H1 (cell line): ENCODE measurements around the gene NR5A1.

Source experiments
- BRCA1 ChIP-seq: IDR thresholded peaks from 2 replicates; pipeline ENCODE4 v1.6.1; 2012; ENCODE audit warnings: low read depth, low read length, improper control_type of control experiment
- CEBPB ChIP-seq: IDR thresholded peaks from 2 replicates; pipeline ENCODE4 v1.6.1; 2012; ENCODE audit warnings: low read depth, low read length
- CREB1 ChIP-seq: IDR thresholded peaks from 2 replicates; pipeline ENCODE4 v1.6.1; 2012; ENCODE audit warnings: inconsistent platforms
- EGR1 ChIP-seq: IDR thresholded peaks from 2 replicates; pipeline ENCODE4 v1.6.1; 2011; ENCODE audit warnings: low read depth, low read length, borderline replicate concordance
- EP300 ChIP-seq, 2 experiments: IDR thresholded peaks; 1 replicate in 1 of 2; 2 replicates in 1 of 2; pipeline ENCODE4 v1.6.1; 2011 to 2012; ENCODE audit warnings: low read depth in 2 of 2, low read length in 2 of 2, mild to moderate bottlenecking in 2 of 2, borderline replicate concordance in 1 of 2, inconsistent platforms in 1 of 2, moderate library complexity in 1 of 2
- EZH2 ChIP-seq: fragments of 200-600 bp; sonication (generic); IDR thresholded peaks from 2 replicates; pipeline ENCODE4 v1.7.1; 2012; ENCODE audit warnings: low read depth, mild to moderate bottlenecking, moderate library complexity, low read length, inconsistent platforms; ENCODE audit not compliant: severe bottlenecking
- HDAC2 ChIP-seq, 2 experiments: fragments of 300-600 bp in 1 of 2; sonication (generic) in 1 of 2; IDR thresholded peaks; 2 replicates each; pipeline ENCODE4 v1.6.1; 2011 to 2012; ENCODE audit warnings: low read depth in 2 of 2, low read length in 2 of 2, mild to moderate bottlenecking in 2 of 2, moderate library complexity in 2 of 2, borderline replicate concordance in 1 of 2, inconsistent platforms in 1 of 2
- JUND ChIP-seq: IDR thresholded peaks from 2 replicates; pipeline ENCODE4 v1.6.1; 2011; ENCODE audit warnings: mild to moderate bottlenecking, improper control_type of control experiment, low read length
- MAX ChIP-seq: IDR thresholded peaks from 2 replicates; pipeline ENCODE4 v1.6.1; 2012; ENCODE audit warnings: inconsistent platforms
- PHF8 ChIP-seq: fragments of 200-600 bp; sonication (generic); conservative IDR thresholded peaks from 2 replicates; pipeline ENCODE4 v1.7.1; 2012; ENCODE audit warnings: low read depth, mild to moderate bottlenecking, inconsistent platforms, low read length, moderate library complexity
- POLR2AphosphoS5 ChIP-seq: IDR thresholded peaks from 2 replicates; pipeline ENCODE4 v1.6.1; 2011; ENCODE audit warnings: low read depth, low read length
- RFX5 ChIP-seq: IDR thresholded peaks from 2 replicates; pipeline ENCODE4 v1.6.1; 2011; ENCODE audit warnings: low read depth, low read length, improper control_type of control experiment, borderline replicate concordance
- TF ChIP-seq, protein P1 (sequence below), 3 experiments: IDR thresholded peaks; 1 replicate in 2 of 3; 2 replicates in 1 of 3; pipeline versions ENCODE4 v1.5.1 to v1.6.1; 2011; ENCODE audit warnings: low read length in 3 of 3, mild to moderate bottlenecking in 3 of 3, inconsistent platforms in 2 of 3, low read depth in 1 of 3, moderate library complexity in 1 of 3; ENCODE audit not compliant: insufficient read depth in 1 of 3; ENCODE audit errors: control extremely low read depth in 1 of 3

GRCh38 chr9:124457887-124458431 lies 49.2 kb downstream of the NR5A1 start:
- TF ChIP-seq RFX5 (no peak), EZH2 (no peak), POLR2AphosphoS5 (no peak), EGR1 (no peak), CREB1 (no peak), CEBPB (no peak), PHF8 (no peak), JUND (no peak), MAX (no peak), HDAC2 (IDR thresholded peaks at IDR 0.05; ENCODE audit: borderline replicate concordance in 1 of 2, low read depth in 2 of 2, low read length in 2 of 2) (no peak), EP300 (IDR thresholded peaks at IDR 0.05; ENCODE audit: borderline replicate concordance in 1 of 2, low read depth in 2 of 2, low read length in 2 of 2) (no peak), BRCA1 (no peak)
- TF ChIP-seq, protein P1, sequence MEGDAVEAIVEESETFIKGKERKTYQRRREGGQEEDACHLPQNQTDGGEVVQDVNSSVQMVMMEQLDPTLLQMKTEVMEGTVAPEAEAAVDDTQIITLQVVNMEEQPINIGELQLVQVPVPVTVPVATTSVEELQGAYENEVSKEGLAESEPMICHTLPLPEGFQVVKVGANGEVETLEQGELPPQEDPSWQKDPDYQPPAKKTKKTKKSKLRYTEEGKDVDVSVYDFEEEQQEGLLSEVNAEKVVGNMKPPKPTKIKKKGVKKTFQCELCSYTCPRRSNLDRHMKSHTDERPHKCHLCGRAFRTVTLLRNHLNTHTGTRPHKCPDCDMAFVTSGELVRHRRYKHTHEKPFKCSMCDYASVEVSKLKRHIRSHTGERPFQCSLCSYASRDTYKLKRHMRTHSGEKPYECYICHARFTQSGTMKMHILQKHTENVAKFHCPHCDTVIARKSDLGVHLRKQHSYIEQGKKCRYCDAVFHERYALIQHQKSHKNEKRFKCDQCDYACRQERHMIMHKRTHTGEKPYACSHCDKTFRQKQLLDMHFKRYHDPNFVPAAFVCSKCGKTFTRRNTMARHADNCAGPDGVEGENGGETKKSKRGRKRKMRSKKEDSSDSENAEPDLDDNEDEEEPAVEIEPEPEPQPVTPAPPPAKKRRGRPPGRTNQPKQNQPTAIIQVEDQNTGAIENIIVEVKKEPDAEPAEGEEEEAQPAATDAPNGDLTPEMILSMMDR (IDR thresholded peaks at IDR 0.05; ENCODE audit: control extremely low read depth in 1 of 3, insufficient read depth in 1 of 3, low read depth in 1 of 3, low read length in 3 of 3): peak in 2 of 3 experiments; percentile 12 to 37; a peak in 3 of 4 replicates
